ENCODE results near the gene ORM2.

The ORM2 gene

DNA sequence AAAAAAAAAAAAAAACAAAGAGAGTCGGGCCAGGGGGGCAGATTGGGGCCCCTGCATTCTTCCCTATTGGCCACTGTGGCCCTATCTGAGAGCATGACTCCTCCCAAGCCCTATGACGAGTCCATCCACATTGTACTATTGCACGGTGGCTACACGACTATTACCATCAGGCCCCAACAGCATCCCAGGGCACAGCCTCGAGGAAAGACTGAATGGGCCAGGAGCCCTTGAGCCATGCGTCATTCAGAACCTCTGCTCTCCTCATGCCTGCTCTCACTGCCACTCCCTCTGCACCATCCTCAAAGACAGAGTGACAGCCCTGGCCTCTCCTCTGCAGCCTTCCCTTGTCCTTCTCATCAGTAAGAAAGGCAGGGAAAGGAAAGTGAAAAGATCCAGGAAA lies 26.9 kb upstream of the ORM2 start:
- TF ChIP-seq, protein P1, sequence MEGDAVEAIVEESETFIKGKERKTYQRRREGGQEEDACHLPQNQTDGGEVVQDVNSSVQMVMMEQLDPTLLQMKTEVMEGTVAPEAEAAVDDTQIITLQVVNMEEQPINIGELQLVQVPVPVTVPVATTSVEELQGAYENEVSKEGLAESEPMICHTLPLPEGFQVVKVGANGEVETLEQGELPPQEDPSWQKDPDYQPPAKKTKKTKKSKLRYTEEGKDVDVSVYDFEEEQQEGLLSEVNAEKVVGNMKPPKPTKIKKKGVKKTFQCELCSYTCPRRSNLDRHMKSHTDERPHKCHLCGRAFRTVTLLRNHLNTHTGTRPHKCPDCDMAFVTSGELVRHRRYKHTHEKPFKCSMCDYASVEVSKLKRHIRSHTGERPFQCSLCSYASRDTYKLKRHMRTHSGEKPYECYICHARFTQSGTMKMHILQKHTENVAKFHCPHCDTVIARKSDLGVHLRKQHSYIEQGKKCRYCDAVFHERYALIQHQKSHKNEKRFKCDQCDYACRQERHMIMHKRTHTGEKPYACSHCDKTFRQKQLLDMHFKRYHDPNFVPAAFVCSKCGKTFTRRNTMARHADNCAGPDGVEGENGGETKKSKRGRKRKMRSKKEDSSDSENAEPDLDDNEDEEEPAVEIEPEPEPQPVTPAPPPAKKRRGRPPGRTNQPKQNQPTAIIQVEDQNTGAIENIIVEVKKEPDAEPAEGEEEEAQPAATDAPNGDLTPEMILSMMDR (IDR thresholded peaks at IDR 0.05) = no peak
- H3K4me1 Mint-ChIP-seq = peaks cover 11% of the 10 kb centered on the region
- H3K27me3 Mint-ChIP-seq (ENCODE audit: low read depth, poor library complexity) = peaks cover 8% of the 10 kb centered on the region
- no peak overlapping the region for H3K27ac Mint-ChIP-seq
- no peak for DNase-seq
- H3K4me3 Mint-ChIP-seq = no peak overlapping the region
- H3K9me3 Mint-ChIP-seq = no peaks in the 10 kb centered on the region
- H3K36me3 Mint-ChIP-seq (ENCODE audit: low read depth) = peaks cover 13% of the 10 kb centered on the region

DNA sequence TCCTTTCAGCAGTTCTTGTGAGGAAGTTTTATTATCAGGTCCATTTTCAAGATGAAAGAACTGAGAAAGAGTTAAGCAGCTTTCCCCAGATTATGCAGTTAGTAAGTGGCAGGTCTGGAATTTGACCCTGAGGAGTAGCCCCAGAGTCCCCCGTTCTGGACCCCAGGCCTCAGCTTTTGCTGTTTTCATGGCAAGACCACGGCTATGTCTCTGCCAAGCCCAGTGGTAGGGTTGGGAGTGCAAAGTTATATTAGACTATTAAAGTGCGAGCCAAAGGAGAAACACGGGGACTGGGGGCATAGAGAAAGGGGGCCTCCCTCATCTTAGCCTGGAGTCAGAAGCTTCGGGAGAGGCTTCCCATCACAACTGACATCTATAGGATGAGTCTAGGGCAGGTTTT lies 26.1 kb upstream of the ORM2 start:
- peaks cover 11% of the 10 kb centered on the region for H3K4me1 Mint-ChIP-seq

DNA sequence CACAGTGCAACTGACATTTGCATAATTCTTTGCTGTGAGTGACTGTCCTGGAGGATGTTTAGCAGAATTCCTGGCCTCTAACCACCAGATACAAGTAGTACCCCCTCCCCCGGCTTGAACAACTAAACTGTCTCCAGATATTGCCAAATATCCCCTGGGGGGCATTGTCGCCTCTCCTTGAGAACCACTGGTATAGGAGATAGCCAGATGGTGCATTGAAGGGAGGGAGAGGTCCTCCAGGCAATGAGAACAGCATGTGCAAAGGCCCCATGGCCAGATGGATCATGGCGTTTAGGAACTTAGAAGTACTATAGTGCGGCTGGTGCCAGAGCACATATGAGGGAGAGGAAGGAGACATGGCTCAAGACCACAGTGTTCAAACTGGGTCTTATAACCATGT lies 25.7 kb upstream of the ORM2 start:
- Mint-ChIP-seq H3K27me3 (ENCODE audit: low read depth, poor library complexity) (peaks cover 8% of the 10 kb centered on the region), H3K4me1 (peaks cover 11% of the 10 kb centered on the region), H3K27ac (no peak overlapping the region), H3K36me3 (ENCODE audit: low read depth) (peaks cover under 1% of the 10 kb centered on the region), H3K4me3 (no peak overlapping the region), H3K9me3 (no peaks in the 10 kb centered on the region)
- TF ChIP-seq, protein P1 (IDR thresholded peaks at IDR 0.05) = no peak
- no peak for DNase-seq

More for the DNA sequence above, 26.1 kb upstream of the ORM2 start:
- H3K9me3 Mint-ChIP-seq = no peaks in the 10 kb centered on the region
- H3K27me3 Mint-ChIP-seq (ENCODE audit: low read depth, poor library complexity) = peaks cover 8% of the 10 kb centered on the region
- H3K36me3 Mint-ChIP-seq (ENCODE audit: low read depth) = peaks cover 5% of the 10 kb centered on the region
- TF ChIP-seq, protein P1 (IDR thresholded peaks at IDR 0.05) = no peak
- no peak overlapping the region for H3K27ac Mint-ChIP-seq
- H3K4me3 Mint-ChIP-seq = no peak overlapping the region
- DNase-seq = no peak

DNA sequence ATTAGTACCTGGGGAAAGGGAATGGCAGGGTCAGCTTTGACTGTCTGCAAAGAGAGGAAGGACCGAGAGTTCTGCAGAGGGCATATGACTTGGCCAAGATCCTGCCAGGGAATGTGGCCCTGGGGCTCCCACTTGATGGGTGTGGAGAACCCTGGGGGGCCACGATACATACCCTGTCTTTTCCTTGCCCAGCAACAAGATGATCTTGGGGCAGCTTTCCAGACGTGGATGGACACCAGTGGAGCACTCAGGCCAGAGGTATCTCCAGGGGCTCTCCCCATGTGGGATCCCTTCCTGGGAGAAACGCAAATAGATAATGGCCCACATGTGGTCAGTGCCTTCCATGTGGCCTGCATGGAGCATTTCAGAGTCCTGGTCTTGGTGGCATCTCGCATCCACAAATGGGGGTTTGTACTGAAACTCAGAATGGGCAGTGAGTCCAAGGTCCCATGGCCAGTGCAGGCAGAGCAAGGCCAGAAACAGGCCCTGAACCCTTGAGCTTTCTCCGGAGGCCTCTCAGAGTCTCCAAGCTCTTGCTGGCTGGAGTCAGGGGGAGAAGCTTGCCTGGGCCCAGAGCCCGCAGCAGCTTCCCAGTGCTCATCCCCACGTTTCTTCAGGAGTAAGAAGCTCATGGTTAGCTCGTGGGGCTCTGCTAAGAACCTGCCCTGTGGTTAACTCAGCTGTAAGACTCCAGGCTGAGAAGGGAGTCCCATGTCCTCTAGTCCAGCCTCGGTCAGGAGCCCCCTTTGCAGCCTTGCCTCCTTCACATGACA lies 25.1 kb upstream of the ORM2 start:
- Mint-ChIP-seq H3K27ac (no peak overlapping the region), H3K9me3 (no peaks in the 10 kb centered on the region), H3K36me3 (ENCODE audit: low read depth) (peaks cover 2% of the 10 kb centered on the region), H3K4me3 (no peak overlapping the region), H3K27me3 (ENCODE audit: low read depth, poor library complexity) (peaks cover 8% of the 10 kb centered on the region), H3K4me1 (peaks cover 11% of the 10 kb centered on the region)
- TF ChIP-seq, protein P1 (IDR thresholded peaks at IDR 0.05) = no peak
- DNase-seq = no peak

DNA sequence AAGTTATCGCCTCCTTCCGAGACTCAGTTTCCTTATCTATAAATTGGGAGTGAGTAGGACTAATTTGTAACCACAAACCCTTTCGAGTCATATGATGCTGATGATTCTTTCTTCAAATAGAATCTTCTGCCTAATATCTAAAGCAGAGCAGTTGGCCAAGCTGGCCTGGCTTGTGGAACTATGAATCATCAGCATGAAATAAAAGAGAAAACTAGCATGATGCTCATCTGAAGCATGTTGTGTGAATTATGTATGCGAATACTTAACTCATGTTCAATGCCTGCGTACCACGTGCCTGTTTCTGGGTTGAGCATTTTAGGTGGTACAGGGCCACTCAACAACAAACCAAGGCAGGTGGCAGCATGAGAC lies 21.8 kb upstream of the ORM2 start:
- Mint-ChIP-seq H3K27me3 (ENCODE audit: low read depth, poor library complexity) (peaks cover 4% of the 10 kb centered on the region), H3K36me3 (ENCODE audit: low read depth) (peaks cover 31% of the 10 kb centered on the region), H3K27ac (no peak overlapping the region), H3K9me3 (no peaks in the 10 kb centered on the region), H3K4me1 (peaks cover 14% of the 10 kb centered on the region), H3K4me3 (no peak overlapping the region)
- DNase-seq = no peak
- TF ChIP-seq, protein P1 (IDR thresholded peaks at IDR 0.05) = no peak

DNA sequence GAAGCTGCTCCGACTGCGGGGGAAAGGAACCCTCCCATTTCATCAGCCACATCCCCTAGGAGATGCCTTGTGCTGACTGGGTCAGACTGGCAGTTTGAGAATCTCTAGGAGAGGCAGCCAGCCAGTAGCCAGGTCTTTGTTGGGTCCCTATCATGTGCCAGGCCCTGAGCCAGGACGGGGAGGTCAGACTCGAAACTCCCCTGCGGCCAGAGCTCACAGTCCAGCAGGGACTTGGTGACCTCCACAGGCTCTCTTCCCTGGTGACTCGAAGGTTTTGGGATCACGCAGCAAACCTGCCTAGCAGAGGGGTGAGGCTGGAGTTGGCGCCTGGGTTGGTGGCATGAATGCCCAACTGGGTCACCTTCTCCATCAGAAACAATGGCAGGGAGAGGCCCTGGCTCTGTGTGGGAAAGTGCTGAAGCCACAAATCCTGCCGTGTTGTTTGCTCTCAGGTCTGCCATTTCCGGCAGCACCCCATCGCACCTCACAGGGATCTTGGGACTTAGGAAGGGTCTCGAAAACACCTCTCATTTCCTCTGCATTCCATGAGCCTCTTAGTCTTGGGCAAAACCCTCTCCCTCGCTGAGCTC lies 21.2 kb upstream of the ORM2 start:
- DNase-seq = no peak
- Mint-ChIP-seq H3K9me3 (no peaks in the 10 kb centered on the region), H3K36me3 (ENCODE audit: low read depth) (peaks cover 31% of the 10 kb centered on the region), H3K27ac (no peak overlapping the region), H3K4me3 (no peak overlapping the region), H3K27me3 (ENCODE audit: low read depth, poor library complexity) (peaks cover 4% of the 10 kb centered on the region), H3K4me1 (peaks cover 14% of the 10 kb centered on the region)
- TF ChIP-seq, protein P1 (IDR thresholded peaks at IDR 0.05) = no peak
